OCI-LY1 (cell line): ENCODE measurements around the gene BTG4.

Source experiments
- H2AFZ ChIP-seq: fragments of 200-600 bp; sonication (generic), shearing (Covaris generic); 2 replicates; pipeline ENCODE4 v1.6.0; 2014; ENCODE audit warnings: antibody characterized with exemption, mild to moderate bottlenecking, low read length
- H3F3A ChIP-seq: fragments of 200-600 bp; sonication (generic), shearing (Covaris generic); 2 replicates; pipeline ENCODE4 v1.6.0; 2014; ENCODE audit warnings: mild to moderate bottlenecking, antibody characterized with exemption, low read length, moderate library complexity; ENCODE audit not compliant: insufficient read depth
- H3K27ac ChIP-seq: fragments of 200-600 bp; sonication (generic); 2 replicates; pipeline ENCODE4 v1.5.1; 2014; ENCODE audit warnings: low read length, mixed run types, mild to moderate bottlenecking, low read depth; ENCODE audit not compliant: poor library complexity, severe bottlenecking
- H3K27me3 ChIP-seq: fragments of 200-600 bp; sonication (generic); 2 replicates; pipeline ENCODE4 v1.6.0; 2014; ENCODE audit warnings: antibody characterized with exemption, mild to moderate bottlenecking, low read length, moderate library complexity; ENCODE audit not compliant: insufficient read depth
- H3K36me3 ChIP-seq: fragments of 200-600 bp; sonication (generic); 2 replicates; pipeline ENCODE4 v1.6.1; 2014; ENCODE audit warnings: mild to moderate bottlenecking, antibody characterized with exemption, low read length, moderate library complexity, mixed read lengths; ENCODE audit not compliant: insufficient read depth
- H3K4me1 ChIP-seq: fragments of 200-600 bp; sonication (generic); 2 replicates; pipeline ENCODE4 v1.5.1; 2014; ENCODE audit warnings: mild to moderate bottlenecking, low read length, moderate library complexity; ENCODE audit not compliant: insufficient read depth, severe bottlenecking
- H3K4me2 ChIP-seq: fragments of 200-600 bp; sonication (generic), shearing (Covaris generic); 2 replicates; pipeline ENCODE4 v1.6.1; 2014; ENCODE audit warnings: low read length
- H3K4me3 ChIP-seq: fragments of 200-600 bp; sonication (generic); 2 replicates; pipeline ENCODE4 v1.5.1; 2014; ENCODE audit warnings: low read length, low read depth, mild to moderate bottlenecking, mixed read lengths; ENCODE audit not compliant: poor library complexity, severe bottlenecking
- H3K79me2 ChIP-seq: fragments of 200-600 bp; shearing (Covaris generic); 2 replicates; pipeline ENCODE4 v1.6.1; 2016; ENCODE audit warnings: mixed run types, low read length, mixed read lengths; ENCODE audit not compliant: insufficient read depth
- H3K9ac ChIP-seq: fragments of 200-600 bp; sonication (generic), shearing (Covaris generic); 2 replicates; pipeline ENCODE4 v1.6.1; 2014; ENCODE audit warnings: mild to moderate bottlenecking, low read length, mixed read lengths
- H3K9me2 ChIP-seq: fragments of 200-600 bp; sonication (generic), shearing (Covaris generic); 2 replicates; pipeline ENCODE4 v1.6.1; 2014; ENCODE audit warnings: low read depth, mild to moderate bottlenecking, low read length, mixed read lengths
- H3K9me3 ChIP-seq: fragments of 200-600 bp; shearing (Covaris generic); 2 replicates; pipeline ENCODE4 v1.6.1; 2014; ENCODE audit warnings: low read length, mixed read lengths
- H4K20me1 ChIP-seq: fragments of 200-600 bp; sonication (generic), shearing (Covaris generic); 2 replicates; pipeline ENCODE4 v1.6.0; 2016; ENCODE audit warnings: mild to moderate bottlenecking, low read length; ENCODE audit not compliant: insufficient read depth
- EZH2 ChIP-seq: fragments of 200-600 bp; sonication (generic), shearing (Covaris generic); IDR thresholded peaks from 2 replicates; pipeline ENCODE4 v1.8.0; 2017; ENCODE audit warnings: borderline replicate concordance, mixed run types, mild to moderate bottlenecking, antibody characterized with exemption, low read length, moderate library complexity, mixed read lengths
- TF ChIP-seq, protein P1 (sequence below): fragments of 200-600 bp; sonication (generic), shearing (Covaris generic); IDR thresholded peaks from 2 replicates; pipeline ENCODE4 v1.5.1; 2017; ENCODE audit warnings: mild to moderate bottlenecking, antibody characterized with exemption, low read length, moderate library complexity, mixed read lengths

The BTG4 gene

DNA sequence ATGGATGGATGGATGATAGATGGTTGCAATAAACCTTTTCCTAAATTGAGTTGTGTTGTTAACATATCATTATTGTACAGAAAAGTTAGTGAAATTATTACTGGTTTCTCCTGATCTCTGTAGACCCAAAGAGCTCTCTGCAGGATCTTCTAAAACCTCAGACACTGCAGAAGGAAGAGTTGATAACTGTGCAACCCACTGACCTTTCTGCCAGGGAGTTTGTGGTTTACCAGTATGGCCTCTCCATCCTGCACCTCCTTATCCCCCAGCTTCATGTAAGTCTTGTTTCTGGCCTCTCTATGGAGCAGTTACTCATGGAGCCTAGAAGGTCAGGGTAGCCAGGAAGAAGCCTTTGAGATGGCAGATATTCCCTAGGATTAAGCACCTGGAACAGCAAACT lies 45.6 kb downstream of the BTG4 start:
- Histone ChIP-seq H4K20me1 (no peaks in the 10 kb centered on the region), H3K4me1 (no peaks in the 10 kb centered on the region), H3K9ac (no peak overlapping the region), H3K79me2 (no peaks in the 10 kb centered on the region), H3K36me3 (no peaks in the 10 kb centered on the region), H3K4me2 (no peak overlapping the region), H3K27ac (no peak overlapping the region), H3K9me3 (no peaks in the 10 kb centered on the region), H3F3A (no peaks in the 10 kb centered on the region), H3K27me3 (no peaks in the 10 kb centered on the region; the same call in 1 of the 2 replicates), H3K4me3 (no peak overlapping the region), H3K9me2 (no peaks in the 10 kb centered on the region), H2AFZ (no peak overlapping the region)
- TF ChIP-seq EZH2: no peak
- TF ChIP-seq, protein P1, sequence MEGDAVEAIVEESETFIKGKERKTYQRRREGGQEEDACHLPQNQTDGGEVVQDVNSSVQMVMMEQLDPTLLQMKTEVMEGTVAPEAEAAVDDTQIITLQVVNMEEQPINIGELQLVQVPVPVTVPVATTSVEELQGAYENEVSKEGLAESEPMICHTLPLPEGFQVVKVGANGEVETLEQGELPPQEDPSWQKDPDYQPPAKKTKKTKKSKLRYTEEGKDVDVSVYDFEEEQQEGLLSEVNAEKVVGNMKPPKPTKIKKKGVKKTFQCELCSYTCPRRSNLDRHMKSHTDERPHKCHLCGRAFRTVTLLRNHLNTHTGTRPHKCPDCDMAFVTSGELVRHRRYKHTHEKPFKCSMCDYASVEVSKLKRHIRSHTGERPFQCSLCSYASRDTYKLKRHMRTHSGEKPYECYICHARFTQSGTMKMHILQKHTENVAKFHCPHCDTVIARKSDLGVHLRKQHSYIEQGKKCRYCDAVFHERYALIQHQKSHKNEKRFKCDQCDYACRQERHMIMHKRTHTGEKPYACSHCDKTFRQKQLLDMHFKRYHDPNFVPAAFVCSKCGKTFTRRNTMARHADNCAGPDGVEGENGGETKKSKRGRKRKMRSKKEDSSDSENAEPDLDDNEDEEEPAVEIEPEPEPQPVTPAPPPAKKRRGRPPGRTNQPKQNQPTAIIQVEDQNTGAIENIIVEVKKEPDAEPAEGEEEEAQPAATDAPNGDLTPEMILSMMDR: no peak

DNA sequence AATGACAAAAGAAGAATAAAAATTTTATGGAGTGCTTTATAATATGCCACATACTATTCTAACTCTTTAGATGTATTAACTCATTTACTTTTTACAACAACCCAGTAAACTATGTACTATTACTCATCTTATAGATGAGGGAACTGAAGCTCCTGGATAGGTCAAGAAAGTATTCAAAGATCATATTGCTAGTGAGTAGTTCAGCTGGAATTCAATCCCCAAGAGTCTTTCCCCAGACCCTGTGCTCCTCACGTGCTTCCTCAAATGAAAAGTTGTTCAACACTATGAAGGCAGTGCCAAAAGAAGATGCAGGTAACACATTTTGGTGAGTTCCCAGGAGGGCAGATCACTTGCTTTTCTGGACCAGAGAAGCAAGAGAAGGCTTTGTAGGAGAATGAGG lies 46.8 kb downstream of the BTG4 start:
- Histone ChIP-seq H3K9me2 (no peaks in the 10 kb centered on the region), H3K27ac (no peak overlapping the region), H3F3A (no peaks in the 10 kb centered on the region), H3K27me3 (peaks cover 5% of the 10 kb centered on the region), H3K9me3 (no peaks in the 10 kb centered on the region), H3K79me2 (no peaks in the 10 kb centered on the region), H3K4me1 (no peaks in the 10 kb centered on the region), H3K36me3 (no peaks in the 10 kb centered on the region), H4K20me1 (no peaks in the 10 kb centered on the region), H3K4me3 (no peak overlapping the region), H3K4me2 (no peak overlapping the region), H2AFZ (no peak overlapping the region), H3K9ac (no peak overlapping the region)
- TF ChIP-seq EZH2: no peak

DNA sequence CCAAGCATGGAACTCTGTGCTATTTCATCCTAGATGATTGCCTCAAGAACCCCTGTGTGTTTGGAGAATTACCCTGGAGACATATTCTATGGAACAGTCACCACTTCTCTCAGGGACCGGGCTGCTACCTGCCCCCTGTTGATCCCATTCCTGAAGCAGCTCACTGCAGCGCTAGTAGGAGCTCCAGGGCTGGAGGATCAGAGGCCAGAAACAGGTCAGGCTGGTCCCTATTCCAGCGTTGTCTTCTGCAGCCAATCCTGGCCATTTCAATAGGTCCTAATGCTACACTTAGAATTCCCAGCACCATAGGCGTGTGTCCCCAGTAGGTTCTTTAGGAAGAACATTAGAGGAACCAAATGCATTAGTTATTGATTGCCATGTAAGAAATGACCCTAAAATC lies 48.9 kb downstream of the BTG4 start:
- Histone ChIP-seq H3K9ac (no peak overlapping the region), H3K4me2 (no peak overlapping the region), H3K4me1 (no peaks in the 10 kb centered on the region), H3K4me3 (no peak overlapping the region), H3K36me3 (no peaks in the 10 kb centered on the region), H3K27me3 (peaks cover 16% of the 10 kb centered on the region), H3F3A (no peaks in the 10 kb centered on the region), H3K27ac (no peak overlapping the region), H3K9me3 (no peaks in the 10 kb centered on the region), H3K9me2 (no peaks in the 10 kb centered on the region), H3K79me2 (no peaks in the 10 kb centered on the region), H2AFZ (no peak overlapping the region), H4K20me1 (no peaks in the 10 kb centered on the region)
- TF ChIP-seq, protein P1: no peak
- no peak for TF ChIP-seq EZH2

DNA sequence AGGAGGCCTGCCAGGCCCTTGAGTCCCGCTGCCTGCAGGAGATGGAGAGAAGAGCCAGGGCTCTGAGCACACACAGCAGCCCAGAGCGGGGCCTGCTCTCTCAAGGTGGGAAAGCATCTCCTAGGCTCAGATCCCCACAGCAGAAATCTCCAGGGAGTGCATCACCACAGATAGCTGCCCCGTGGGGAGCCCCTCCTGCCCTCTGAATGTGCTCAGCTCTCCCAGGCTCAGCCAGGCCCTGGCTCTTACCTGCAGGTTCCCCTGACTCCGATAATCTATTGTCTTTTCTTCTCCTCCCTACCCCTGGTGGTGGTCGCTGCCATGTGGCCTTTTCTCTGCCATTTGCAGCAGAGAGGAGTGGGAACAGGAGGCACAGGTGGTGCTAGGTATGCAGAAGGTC lies 49.9 kb downstream of the BTG4 start:
- H2AFZ ChIP-seq: no peak overlapping the region
- no peak overlapping the region for H3K4me3 ChIP-seq
- no peak overlapping the region for H3K27ac ChIP-seq
- H3K4me1 ChIP-seq: no peaks in the 10 kb centered on the region
- H3K9ac ChIP-seq: no peak overlapping the region
- TF ChIP-seq, protein P1: no peak
- no peak for TF ChIP-seq EZH2
- H3K79me2 ChIP-seq: no peaks in the 10 kb centered on the region
- no peaks in the 10 kb centered on the region for H3K36me3 ChIP-seq
- peaks cover 22% of the 10 kb centered on the region for H3K27me3 ChIP-seq
- H3K4me2 ChIP-seq: no peak overlapping the region
- no peaks in the 10 kb centered on the region for H3K9me3 ChIP-seq
- no peaks in the 10 kb centered on the region for H3F3A ChIP-seq
- H3K9me2 ChIP-seq: no peaks in the 10 kb centered on the region
- H4K20me1 ChIP-seq: no peaks in the 10 kb centered on the region
